GM12891 (cell line): ENCODE data around the gene MAP3K20.

Experiments
- POLR2A ChIP-seq: IDR thresholded peaks from 2 replicates; pipeline ENCODE4 v1.6.1; 2011; ENCODE audit warnings: low read depth, low read length, control low read depth
- POLR2AphosphoS5 ChIP-seq: IDR thresholded peaks from 2 replicates; pipeline ENCODE4 v1.6.1; 2011; ENCODE audit warnings: low read depth, low read length, control low read depth
- POU2F2 ChIP-seq: IDR thresholded peaks from 2 replicates; pipeline ENCODE4 v1.6.1; 2011; ENCODE audit warnings: low read depth, mild to moderate bottlenecking, control low read depth, low read length, moderate library complexity
- SPI1 ChIP-seq: IDR thresholded peaks from 2 replicates; pipeline ENCODE4 v1.6.1; 2011; ENCODE audit warnings: low read depth, low read length, control low read depth
- TAF1 ChIP-seq: IDR thresholded peaks from 2 replicates; pipeline ENCODE4 v1.6.1; 2011; ENCODE audit warnings: low read depth, low read length, control low read depth

- TF ChIP-seq POLR2AphosphoS5 (no peak), TAF1 (no peak), POLR2A (no peak), POU2F2 (no peak), SPI1 (no peak)
Measured at GRCh38 chr2:173161507-173161906, 85.9 kb downstream of the MAP3K20 start.
